ENCODE measurements around the gene TENT4A. TPM values are rescaled to one million over a fixed set of nuclear protein-coding genes. Genes with fewer than 3 reads are reported as not detected.

The TENT4A gene
- total RNA-seq, 1 experiment from 2014 or later: 25.6 TPM

GRCh38 chr5:6755941-6756340, 42.7 kb downstream of the TENT4A start:
- Histone ChIP-seq H2BK120ac (ENCODE audit: low read depth, low read length, poor library complexity, severe bottlenecking) (no peak overlapping the region), H3K56ac (ENCODE audit: insufficient read length, low read depth, low read length) (no peak overlapping the region), H2BK15ac (ENCODE audit: low read depth, low read length) (no peak overlapping the region), H3K79me1 (ENCODE audit: insufficient read depth, low read depth, low read length, poor library complexity, severe bottlenecking) (no peaks in the 10 kb centered on the region), H4K5ac (ENCODE audit: insufficient read length, low read depth, low read length) (no peak overlapping the region), H3K14ac (ENCODE audit: insufficient read depth, low read length) (no peak overlapping the region), H3K18ac (ENCODE audit: insufficient read length, low read depth, low read length) (no peak overlapping the region), H3K23ac (ENCODE audit: insufficient read length, low read depth, low read length) (no peak overlapping the region), H3K27me3 (ENCODE audit: insufficient read depth, low read length) (no peaks in the 10 kb centered on the region), H4K91ac (ENCODE audit: insufficient read length, low read depth, low read length) (no peak overlapping the region), H3K4me1 (ENCODE audit: insufficient read depth, low read length) (no peaks in the 10 kb centered on the region), H2AFZ (ENCODE audit: low read length) (no peak overlapping the region), H3K23me2 (ENCODE audit: insufficient read length, low read depth, low read length, poor library complexity, severe bottlenecking) (no peaks in the 10 kb centered on the region), H3T11ph (ENCODE audit: low read length) (no peak overlapping the region), H4K8ac (replicated peaks; ENCODE audit: insufficient read length, low read depth, low read length) (no peak overlapping the region), H3K27ac (ENCODE audit: insufficient read length, low read depth, low read length) (no peak overlapping the region), H2BK20ac (ENCODE audit: low read depth, low read length, poor library complexity, severe bottlenecking) (no peak overlapping the region), H3K79me2 (ENCODE audit: insufficient read depth, low read length) (no peaks in the 10 kb centered on the region), H3K4me2 (ENCODE audit: insufficient read depth, insufficient read length, low read length) (no peak overlapping the region), H2BK12ac (ENCODE audit: insufficient read length, low read depth, low read length) (no peak overlapping the region), H3K9me3 (ENCODE audit: control insufficient read depth, low read depth, low read length) (no peaks in the 10 kb centered on the region), H2BK5ac (ENCODE audit: insufficient read length, low read length) (no peak overlapping the region), H3K9ac (ENCODE audit: extremely low read depth, insufficient read length, low read length) (no peak overlapping the region), H3K4ac (ENCODE audit: low read depth, low read length) (no peak overlapping the region), H2AK5ac (ENCODE audit: insufficient read length, low read length) (no peak overlapping the region), H4K20me1 (ENCODE audit: control insufficient read depth, insufficient read depth, insufficient read length) (no peaks in the 10 kb centered on the region)
- Mint-ChIP-seq H3K9me3 (no peaks in the 10 kb centered on the region; a peak in 1 of 5 replicates), H3K4me1 (peaks cover 0 to 2% of the 10 kb centered on the region in 2 experiments; a peak in 1 of 4 replicates), H3K4me3 (no peak overlapping the region; a peak in 1 of 5 replicates), H3K27me3 (ENCODE audit: low read depth) (no peaks in the 10 kb centered on the region), H3K27ac (peak overlapping the region in 1 of 3 experiments; percentile 42; a peak in 3 of 7 replicates), H3K36me3 (ENCODE audit: insufficient read depth in 1 of 3, low read depth in 3 of 3) (peaks cover 48 to 68% (median 63%) of the 10 kb centered on the region in 3 experiments; a peak in 6 of 7 replicates)
- WGBS (ENCODE audit: extremely low coverage, insufficient read length, low lambda C conversion rate): no CpG with 5 or more reads among the region's 17 CpGs
- TF ChIP-seq CTCF (conservative IDR thresholded peaks at IDR 0.05): no peak
- no peak for DNase-seq
